ENCODE data around the gene NCKAP5. TPM values are rescaled to one million over a fixed set of nuclear protein-coding genes. Genes with fewer than 3 reads are reported as not detected.

The NCKAP5 gene
- total and polyA plus RNA-seq, 2 experiments from 2014 or later: 2.2 to 5.5 TPM

- H3K79me2 ChIP-seq: no peaks in the 10 kb centered on the region
- H3K27ac ChIP-seq: no peak overlapping the region
- H3K9me3 ChIP-seq (ENCODE audit: low read depth): no peaks in the 10 kb centered on the region
- H3K9me2 ChIP-seq (replicated peaks; ENCODE audit: insufficient read depth): no peaks in the 10 kb centered on the region
- DNase-seq (ENCODE audit: low spot score): no peak
- H3K4me2 ChIP-seq: no peak overlapping the region
- no peaks in the 10 kb centered on the region for H4K20me1 ChIP-seq (ENCODE audit: insufficient read depth, poor library complexity, severe bottlenecking)
- no peak overlapping the region for H2AFZ ChIP-seq
- H3K4me3 ChIP-seq: no peak overlapping the region
- peaks cover 4% of the 10 kb centered on the region for H3K4me1 ChIP-seq (ENCODE audit: insufficient read depth)
- H3K27me3 ChIP-seq: no peaks in the 10 kb centered on the region
- no peaks in the 10 kb centered on the region for H3K36me3 ChIP-seq (replicated peaks; ENCODE audit: insufficient read depth, low read depth)
- TF ChIP-seq CTCF (IDR thresholded peaks at IDR 0.05; ENCODE audit: poor library complexity) (no peak), EZH2 (IDR thresholded peaks at IDR 0.05; ENCODE audit: borderline replicate concordance) (no peak), EZH2phosphoT487 (IDR thresholded peaks at IDR 0.05; ENCODE audit: low read depth, severe bottlenecking, unreplicated experiment) (no peak)
Measured at GRCh38 chr2:133483181-133483580, 85.1 kb downstream of the NCKAP5 start.

GRCh38 chr2:133480707-133481429 lies 87.4 kb downstream of the NCKAP5 start:
- H3K27ac ChIP-seq: no peak overlapping the region
- no peaks in the 10 kb centered on the region for H3K9me3 ChIP-seq (ENCODE audit: low read depth)
- H3K79me2 ChIP-seq: no peaks in the 10 kb centered on the region
- no peak overlapping the region for H3K4me3 ChIP-seq
- no peaks in the 10 kb centered on the region for H3K27me3 ChIP-seq
- WGBS (ENCODE audit: low lambda C conversion rate, missing lambda C conversion rate): 85% methylated on average over 7 of the region's 7 CpGs
- no peaks in the 10 kb centered on the region for H4K20me1 ChIP-seq (ENCODE audit: insufficient read depth, poor library complexity, severe bottlenecking)
- H3K4me2 ChIP-seq: no peak overlapping the region
- TF ChIP-seq EZH2 (IDR thresholded peaks at IDR 0.05; ENCODE audit: borderline replicate concordance): no peak
- no peak for TF ChIP-seq EZH2phosphoT487 (IDR thresholded peaks at IDR 0.05; ENCODE audit: low read depth, severe bottlenecking, unreplicated experiment)
- TF ChIP-seq CTCF (IDR thresholded peaks at IDR 0.05; ENCODE audit: poor library complexity): no peak
- no peaks in the 10 kb centered on the region for H3K9me2 ChIP-seq (replicated peaks; ENCODE audit: insufficient read depth)
- no peak overlapping the region for H2AFZ ChIP-seq
- no peaks in the 10 kb centered on the region for H3K4me1 ChIP-seq (ENCODE audit: insufficient read depth)
- no peaks in the 10 kb centered on the region for H3K36me3 ChIP-seq (replicated peaks; ENCODE audit: insufficient read depth, low read depth)
- DNase-seq (ENCODE audit: low spot score): no peak

- no peak for DNase-seq (ENCODE audit: low spot score)
- H3K4me2 ChIP-seq: no peak overlapping the region
- no peaks in the 10 kb centered on the region for H4K20me1 ChIP-seq (ENCODE audit: insufficient read depth, poor library complexity, severe bottlenecking)
- H3K27me3 ChIP-seq: no peaks in the 10 kb centered on the region
- no peaks in the 10 kb centered on the region for H3K9me3 ChIP-seq (ENCODE audit: low read depth)
- no peaks in the 10 kb centered on the region for H3K36me3 ChIP-seq (replicated peaks; ENCODE audit: insufficient read depth, low read depth)
- no peaks in the 10 kb centered on the region for H3K9me2 ChIP-seq (replicated peaks; ENCODE audit: insufficient read depth)
- H3K4me1 ChIP-seq (ENCODE audit: insufficient read depth): no peaks in the 10 kb centered on the region
- no peak overlapping the region for H2AFZ ChIP-seq
- TF ChIP-seq EZH2 (IDR thresholded peaks at IDR 0.05; ENCODE audit: borderline replicate concordance): no peak
- TF ChIP-seq EZH2phosphoT487 (IDR thresholded peaks at IDR 0.05; ENCODE audit: low read depth, severe bottlenecking, unreplicated experiment): no peak
- no peak for TF ChIP-seq CTCF (IDR thresholded peaks at IDR 0.05; ENCODE audit: poor library complexity)
- no peak overlapping the region for H3K27ac ChIP-seq
- no peak overlapping the region for H3K4me3 ChIP-seq
- H3K79me2 ChIP-seq: no peaks in the 10 kb centered on the region
Measured at GRCh38 chr2:133477616-133477990, 90.7 kb downstream of the NCKAP5 start.
